GM12878 (cell line): ENCODE measurements around the gene TP73. TPM values are rescaled to one million over a fixed set of nuclear protein-coding genes. Genes with fewer than 3 reads are reported as not detected.
A peak's percentile ranks its signal among the peaks of the same experiment; 100 is the strongest.

Experiments used
- ATAC-seq: fragments of 200-7000 bp; cut with Tn5 transposase; 3 replicates; pipeline ENCODE4 v1.9.1; 2020; ENCODE audit warnings: mild to moderate bottlenecking, moderate library complexity
- BruUV-seq: library from RNA; stranded (reverse); fragments of 400-500 nt; replicated peaks from 2 replicates; lab custom pipeline; 2021; lab: Mats Ljungman, UMichigan
- CTCF ChIA-PET: fragments of 300-600 bp; sonication (Branson Sonifier 250); formaldehyde crosslinking; extraction: SDS; loops from one replicate; lab custom pipeline; 2021; ENCODE audit warnings: inconsistent platforms; lab: Yijun Ruan, JAX
- POLR2A ChIA-PET: fragments of 350-600 bp; formaldehyde crosslinking; extraction: SDS; loops from one replicate; lab custom pipeline; 2021; ENCODE audit warnings: inconsistent platforms; lab: Charles Lee
- RAD21 ChIA-PET: fragments of 300-600 bp; sonication (Branson Sonifier 250); formaldehyde crosslinking; loops from one replicate; lab custom pipeline; 2023; ENCODE audit warnings: antibody characterized with exemption; ENCODE audit not compliant: unreplicated experiment; lab: Charles Lee
- SMC1A ChIA-PET: fragments of 300-600 bp; sonication (Branson Sonifier 250); formaldehyde crosslinking; loops from one replicate; lab custom pipeline; 2023; ENCODE audit not compliant: unreplicated experiment, uncharacterized antibody; lab: Charles Lee
- DNase-seq: peaks from one replicate; pipeline ENCODE4 v3.0.0-alpha.2; 2011; ENCODE audit warnings: low read depth, low spot score
- FAIRE-seq: peaks from 3 replicates; lab custom pipeline; 2011; peaks lifted over from hg19 to GRCh38; lab: Jason Lieb, UNC
- H2AFZ ChIP-seq: 2 replicates; pipeline ENCODE4 v1.6.0; 2011; ENCODE audit warnings: low read depth, low read length, control low read depth; ENCODE audit not compliant: control insufficient read depth
- H3K27ac ChIP-seq: 2 replicates; pipeline ENCODE4 v1.5.1; 2011; ENCODE audit warnings: control low read depth; ENCODE audit not compliant: control insufficient read depth, insufficient read depth
- H3K27me3 ChIP-seq, 2 experiments: replicated peaks in 1 of 2; 2 replicates each; pipeline versions ENCODE4 v1.6.0 to v1.6.1; 2011; ENCODE audit warnings: low read length in 1 of 2; ENCODE audit not compliant: control insufficient read depth in 2 of 2, insufficient read depth in 2 of 2
- H3K36me3 ChIP-seq, 2 experiments: 2 replicates each; pipeline ENCODE4 v1.5.1; 2011; ENCODE audit warnings: low read length in 1 of 2; ENCODE audit not compliant: control insufficient read depth in 2 of 2, insufficient read depth in 2 of 2
- H3K4me1 ChIP-seq: 2 replicates; pipeline ENCODE4 v1.6.1; 2011; ENCODE audit warnings: mild to moderate bottlenecking, low read length, moderate library complexity, mixed read lengths; ENCODE audit not compliant: control insufficient read depth, insufficient read depth
- H3K4me2 ChIP-seq: 2 replicates; pipeline ENCODE4 v1.6.0; 2011; ENCODE audit warnings: control low read depth; ENCODE audit not compliant: control insufficient read depth, insufficient read depth
- H3K4me3 ChIP-seq: fragments of 200-600 bp; sonication (generic); 2 replicates; pipeline ENCODE4 v1.5.1; 2016
- H3K79me2 ChIP-seq: 2 replicates; pipeline ENCODE4 v1.6.0; 2011; ENCODE audit warnings: low read length; ENCODE audit not compliant: control insufficient read depth, insufficient read depth
- H3K9ac ChIP-seq: 2 replicates; pipeline ENCODE4 v1.8.0; 2011; ENCODE audit warnings: low read length, control low read depth, mixed read lengths; ENCODE audit not compliant: control insufficient read depth, insufficient read depth
- H3K9me3 ChIP-seq: replicated peaks from 3 replicates; pipeline ENCODE4 v1.5.1; 2011; ENCODE audit warnings: mild to moderate bottlenecking, low read length; ENCODE audit not compliant: control insufficient read depth, insufficient read depth
- H4K20me1 ChIP-seq: 2 replicates; pipeline ENCODE4 v1.6.0; 2011; ENCODE audit not compliant: control insufficient read depth, insufficient read depth
- NR2F1 ChIP-seq: fragments of 450-650 bp; conservative IDR thresholded peaks from 2 replicates; pipeline ENCODE4 v1.6.1; 2017; ENCODE audit warnings: mild to moderate bottlenecking
- POLR2A ChIP-seq: IDR thresholded peaks from 2 replicates; pipeline ENCODE4 v1.6.1; 2011; ENCODE audit warnings: low read depth, mild to moderate bottlenecking, low read length
- ZNF207 ChIP-seq: fragments of 450-650 bp; IDR thresholded peaks from 2 replicates; pipeline ENCODE4 v1.6.1; 2014; ENCODE audit warnings: antibody characterized with exemption, mild to moderate bottlenecking, borderline replicate concordance
- WGBS: methylation state at CpG from one replicate; pipeline ENCODE4 v1.1.6; 2016; ENCODE audit warnings: low lambda C conversion rate; ENCODE audit not compliant: insufficient replicate concordance, insufficient coverage; ENCODE audit errors: missing lambda C conversion rate; 5-methylcytosine and 5-hydroxymethylcytosine counted together
- in situ Hi-C: fragments of 300-500 bp; cut with MboI; formaldehyde crosslinking; loops from 9 replicates; pipeline ENCODE4 v1.14.3; 2018; ENCODE audit warnings: mixed read lengths
- intact Hi-C: fragments of 100-400 bp; cut with micrococcal nuclease; formaldehyde crosslinking; loops from one replicate; pipeline ENCODE4 v1.14.2; 2022; ENCODE audit not compliant: unreplicated experiment
- polyA plus RNA-seq, 11 experiments: library from polyadenylated mRNA; depleted of rRNA in 4 of 11; unstranded in 6 of 11; stranded (reverse) in 5 of 11; fragments of >200 nt; fragmentation: Nextera tagmentation in 4 of 11; fragmentation: Illumina TruSeq in 1 of 11; extraction: Ambion mirVana in 4 of 11; extraction: Trizol in 1 of 11; gene quantifications; 1 replicate in 1 of 11; 2 replicates in 10 of 11; pipeline versions ENCODE4 v1.2.1 to v1.2.3, GENCODE V29; 2011 to 2016; ENCODE audit warnings: inconsistent platforms in 2 of 11, missing spikeins in 2 of 11, low read depth in 1 of 11
- total RNA-seq, 4 experiments: library from RNA; depleted of rRNA in 3 of 4; stranded (reverse); fragments of >200 nt in 3 of 4; fragmentation: Illumina TruSeq in 1 of 4; extraction: Trizol in 1 of 4; gene quantifications; 2 replicates each; pipeline versions ENCODE4 v1.2.1 to v1.2.3, GENCODE V29; 2013 to 2021

TP73 gene
- total and polyA plus RNA-seq, 10 of the 15 experiments (the other 5 are each of a cell fraction or from before 2014, with no cell fraction given): 0.08 to 54.2 (median 14.9) TPM

GRCh38 chr1:3729594-3730542, 77.6 kb downstream of the TP73 start (continued):
- TF ChIP-seq ZNF207: no peak
- TF ChIP-seq POLR2A: peak; percentile 32; the same call in 1 of the 2 replicates

GRCh38 chr1:3730543-3731247, 78.4 kb downstream of the TP73 start:
- in situ Hi-C loops: no loop called here
- TF ChIP-seq NR2F1 (no peak), POLR2A (peak; percentile 15)
- H3K9ac ChIP-seq: no peak overlapping the region
- no peak overlapping the region for H3K4me3 ChIP-seq
- no TSS peak for BruUV-seq
- no peak overlapping the region for H3K4me2 ChIP-seq
- H3K36me3 ChIP-seq: peaks cover 0 to 35% of the 10 kb centered on the region in 2 experiments; a peak in 2 of 4 replicates
- no peak overlapping the region for H2AFZ ChIP-seq
- H3K4me1 ChIP-seq: no peaks in the 10 kb centered on the region
- POLR2A ChIA-PET: no interaction called here
- ATAC-seq (no peak), DNase-seq (no peak), FAIRE-seq (no peak)
- 79% methylated on average over 24 of the region's 25 CpGs for WGBS
- CTCF ChIA-PET: no interaction called here
- no peaks in the 10 kb centered on the region for H3K79me2 ChIP-seq
- SMC1A ChIA-PET: no interaction called here
- RAD21 ChIA-PET: no interaction called here
- no peak overlapping the region for H3K27ac ChIP-seq
- H3K27me3 ChIP-seq: no peaks in the 10 kb centered on the region
- intact Hi-C loops: no loop called here
- no peaks in the 10 kb centered on the region for H4K20me1 ChIP-seq
- no peaks in the 10 kb centered on the region for H3K9me3 ChIP-seq
